Spleen (tissue), 7 donors: Measurements from ENCODE around the gene C1orf159.

Experiments
- CTCF ChIP-seq, 11 experiments: fragments of 200-600 bp in 7 of 11; fragments of 450-650 bp in 4 of 11; sonication (generic) in 4 of 11; IDR thresholded peaks in 8 of 11; conservative IDR thresholded peaks in 3 of 11; 1 replicate in 7 of 11; 2 replicates in 4 of 11; pipeline versions ENCODE4 v1.4.0 to v1.8.0; 2016 to 2021; ENCODE audit warnings: antibody characterized with exemption in 11 of 11, inconsistent platforms in 4 of 11, mild to moderate bottlenecking in 1 of 11
- POLR2A ChIP-seq, 3 donors: fragments of 450-650 bp; IDR thresholded peaks; one replicate each; pipeline ENCODE4 v1.5.1; 2017; ENCODE audit warnings: antibody characterized with exemption in 3 of 3, mild to moderate bottlenecking in 1 of 3
- donor health status: DM: no; HTN: no; CAD: no; lungs with moderate emphysema.
- donor health status: DM: no; HTN: no; CAD: no.
- donor health status: DM: no; HTN: no; CAD: no.

GRCh38 chr1:1117469-1117831 is 1.6 kb upstream of the C1orf159 start:
- TF ChIP-seq CTCF (IDR thresholded peaks at IDR 0.05 in 8 of 11, conservative IDR thresholded peaks at IDR 0.05 in 3 of 11), result no peak
- TF ChIP-seq POLR2A (IDR thresholded peaks at IDR 0.05), result no peak
